CD4-positive, alpha-beta T cell (primary cell): ENCODE data around the gene SDHB. TPM values are rescaled to one million over a fixed set of nuclear protein-coding genes. Genes with fewer than 3 reads are reported as not detected.

Experiments used
- ATAC-seq: fragments of 200-7000 bp; cut with Tn5 transposase; one replicate; pipeline ENCODE4 v1.10.0; 2022; ENCODE audit warnings: mild to moderate bottlenecking; ENCODE audit not compliant: poor library complexity
- CTCF ChIA-PET: fragments of 350-600 bp; sonication (Branson Sonifier 250); formaldehyde crosslinking; loops from one replicate; lab custom pipeline; 2021; ENCODE audit warnings: antibody characterized with exemption, inconsistent platforms; lab: Charles Lee
- POLR2A ChIA-PET: fragments of 350-600 bp; sonication (Branson Sonifier 250); formaldehyde crosslinking; loops from one replicate; lab custom pipeline; 2021; ENCODE audit warnings: antibody characterized with exemption, inconsistent platforms; lab: Charles Lee
- DNase-seq, 14 experiments: peaks; one replicate each; pipeline ENCODE4 v3.0.0-alpha.2; 2013 to 2020; ENCODE audit warnings: mixed read lengths in 2 of 14
- H3K27ac ChIP-seq, 2 donors: one replicate each; pipeline versions ENCODE4 v1.5.1 to v1.7.0; 2013; ENCODE audit warnings: low read length in 2 of 2, low read depth in 1 of 2, mild to moderate bottlenecking in 1 of 2
- H3K27me3 ChIP-seq, 2 experiments: 1 replicate in 1 of 2; 2 replicates in 1 of 2; pipeline versions ENCODE4 v1.6.1 to v1.7.0; 2013; ENCODE audit warnings: low read length in 2 of 2, control low read depth in 1 of 2, mild to moderate bottlenecking in 1 of 2, moderate library complexity in 1 of 2; ENCODE audit not compliant: insufficient read depth in 2 of 2, control insufficient read depth in 1 of 2
- H3K36me3 ChIP-seq: one replicate; pipeline ENCODE4 v1.6.1; 2013; ENCODE audit warnings: low read length, control low read depth; ENCODE audit not compliant: insufficient read depth
- H3K4me1 ChIP-seq: one replicate; pipeline ENCODE4 v1.6.1; 2013; ENCODE audit warnings: low read length, control low read depth; ENCODE audit not compliant: insufficient read depth
- H3K4me3 ChIP-seq: one replicate; pipeline ENCODE4 v1.5.1; 2013; ENCODE audit warnings: mild to moderate bottlenecking, low read length, moderate library complexity
- H3K9me3 ChIP-seq, 2 experiments: 1 replicate in 1 of 2; 2 replicates in 1 of 2; pipeline versions ENCODE4 v1.6.1 to v1.7.0; 2013; ENCODE audit warnings: low read length in 2 of 2, mild to moderate bottlenecking in 2 of 2, control low read depth in 1 of 2, moderate library complexity in 1 of 2; ENCODE audit not compliant: control insufficient read depth in 1 of 2, insufficient read depth in 1 of 2
- H3K27ac Mint-ChIP-seq: one replicate; pipeline ENCODE4 v1.8.0; 2020; ENCODE audit warnings: mixed read lengths
- H3K27me3 Mint-ChIP-seq: one replicate; pipeline ENCODE4 v1.8.0; 2021; ENCODE audit warnings: mixed read lengths
- H3K36me3 Mint-ChIP-seq: one replicate; pipeline ENCODE4 v1.8.0; 2021; ENCODE audit warnings: low read depth, mixed read lengths
- H3K4me1 Mint-ChIP-seq: one replicate; pipeline ENCODE4 v1.8.0; 2021; ENCODE audit warnings: low read depth, mixed read lengths
- H3K4me3 Mint-ChIP-seq: one replicate; pipeline ENCODE4 v1.8.0; 2020; ENCODE audit warnings: mild to moderate bottlenecking, mixed read lengths
- H3K9me3 Mint-ChIP-seq: one replicate; pipeline ENCODE4 v1.8.0; 2020; ENCODE audit warnings: mixed read lengths
- intact Hi-C, 2 experiments: fragments of 100-400 bp; cut with DNase I in 1 of 2; cut with micrococcal nuclease in 1 of 2; formaldehyde crosslinking; loops; one replicate each; pipeline versions ENCODE4 v1.15.1 to v1.9.0; 2023 to 2025; cut with DNase I, micrococcal nuclease
- total RNA-seq, 174 experiments: library from RNA in 2 of 174; stranded (reverse) in 2 of 174; gene quantifications; one replicate each; pipeline ENCODE4 v1.2.3 and lab custom pipeline; 2021 to 2026
- TF ChIP-seq, protein P1 (sequence below): fragments of 200-600 bp; IDR thresholded peaks from one replicate; pipeline ENCODE4 v1.8.0; 2022; ENCODE audit warnings: antibody characterized with exemption, mild to moderate bottlenecking

Gene SDHB
- total RNA-seq, 2 experiments from 2014 or later: 53.9 to 56.2 TPM

DNA sequence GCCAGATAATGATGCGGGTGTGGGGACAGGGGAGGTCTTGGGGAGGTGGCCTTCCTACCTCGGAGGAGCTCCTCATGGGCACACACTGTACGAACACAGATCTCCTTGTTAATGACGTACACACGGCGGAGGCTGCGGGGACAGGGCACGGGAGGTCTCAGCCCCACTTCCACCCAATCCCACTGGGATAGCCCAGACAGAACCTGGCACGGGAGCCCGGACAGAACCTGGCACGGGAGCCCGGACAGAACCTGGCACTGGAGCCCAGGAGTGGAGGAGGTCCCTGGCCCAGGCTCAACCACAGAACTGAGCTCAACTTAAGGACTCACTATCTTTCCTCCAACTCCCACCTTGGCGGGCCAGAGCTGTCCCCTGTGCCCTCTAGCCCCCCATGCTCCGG lies 78.6 kb downstream of the SDHB start:
- POLR2A ChIA-PET: no interaction called here
- Histone ChIP-seq H3K9me3 (no peaks in the 10 kb centered on the region), H3K4me1 (peaks cover 7% of the 10 kb centered on the region), H3K4me3 (no peak overlapping the region), H3K27me3 (no peaks in the 10 kb centered on the region), H3K27ac (no peak overlapping the region), H3K36me3 (no peaks in the 10 kb centered on the region)
- DNase-seq: no peak
- H3K9me3 Mint-ChIP-seq: no peaks in the 10 kb centered on the region
- no peaks in the 10 kb centered on the region for H3K36me3 Mint-ChIP-seq
- no peaks in the 10 kb centered on the region for H3K27me3 Mint-ChIP-seq
- no peaks in the 10 kb centered on the region for H3K4me1 Mint-ChIP-seq
- ATAC-seq: no peak
- TF ChIP-seq, protein P1, sequence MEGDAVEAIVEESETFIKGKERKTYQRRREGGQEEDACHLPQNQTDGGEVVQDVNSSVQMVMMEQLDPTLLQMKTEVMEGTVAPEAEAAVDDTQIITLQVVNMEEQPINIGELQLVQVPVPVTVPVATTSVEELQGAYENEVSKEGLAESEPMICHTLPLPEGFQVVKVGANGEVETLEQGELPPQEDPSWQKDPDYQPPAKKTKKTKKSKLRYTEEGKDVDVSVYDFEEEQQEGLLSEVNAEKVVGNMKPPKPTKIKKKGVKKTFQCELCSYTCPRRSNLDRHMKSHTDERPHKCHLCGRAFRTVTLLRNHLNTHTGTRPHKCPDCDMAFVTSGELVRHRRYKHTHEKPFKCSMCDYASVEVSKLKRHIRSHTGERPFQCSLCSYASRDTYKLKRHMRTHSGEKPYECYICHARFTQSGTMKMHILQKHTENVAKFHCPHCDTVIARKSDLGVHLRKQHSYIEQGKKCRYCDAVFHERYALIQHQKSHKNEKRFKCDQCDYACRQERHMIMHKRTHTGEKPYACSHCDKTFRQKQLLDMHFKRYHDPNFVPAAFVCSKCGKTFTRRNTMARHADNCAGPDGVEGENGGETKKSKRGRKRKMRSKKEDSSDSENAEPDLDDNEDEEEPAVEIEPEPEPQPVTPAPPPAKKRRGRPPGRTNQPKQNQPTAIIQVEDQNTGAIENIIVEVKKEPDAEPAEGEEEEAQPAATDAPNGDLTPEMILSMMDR: no peak
- CTCF ChIA-PET: no interaction called here
- no peak overlapping the region for H3K27ac Mint-ChIP-seq
- H3K4me3 Mint-ChIP-seq: no peak overlapping the region
- intact Hi-C loops: no loop called here

- no peaks in the 10 kb centered on the region for H3K4me1 ChIP-seq
- ATAC-seq: no peak
- intact Hi-C loops: no loop called here
- no peaks in the 10 kb centered on the region for H3K9me3 ChIP-seq
- no peaks in the 10 kb centered on the region for H3K4me1 Mint-ChIP-seq
- DNase-seq: no peak
- TF ChIP-seq, protein P1: no peak
- CTCF ChIA-PET: no interaction called here
- H3K27ac Mint-ChIP-seq: no peak overlapping the region
- H3K27me3 Mint-ChIP-seq: no peaks in the 10 kb centered on the region
- H3K36me3 Mint-ChIP-seq: no peaks in the 10 kb centered on the region
- H3K27ac ChIP-seq: no peak overlapping the region
- POLR2A ChIA-PET: no interaction called here
- peaks cover 7% of the 10 kb centered on the region for H3K36me3 ChIP-seq
- H3K4me3 ChIP-seq: no peak overlapping the region
- no peaks in the 10 kb centered on the region for H3K27me3 ChIP-seq
- H3K4me3 Mint-ChIP-seq: no peak overlapping the region
- H3K9me3 Mint-ChIP-seq: no peaks in the 10 kb centered on the region
These were observed 80.6 kb downstream of the SDHB start for GRCh38 chr1:16973215-16973614.

GRCh38 chr1:16972189-16972895 lies 81.5 kb downstream of the SDHB start:
- Histone ChIP-seq H3K27ac (no peak overlapping the region), H3K27me3 (no peaks in the 10 kb centered on the region), H3K9me3 (no peaks in the 10 kb centered on the region), H3K36me3 (peaks cover 13% of the 10 kb centered on the region), H3K4me3 (no peak overlapping the region), H3K4me1 (no peaks in the 10 kb centered on the region)
- ATAC-seq: no peak
- Mint-ChIP-seq H3K36me3 (no peaks in the 10 kb centered on the region), H3K4me1 (no peaks in the 10 kb centered on the region), H3K4me3 (no peak overlapping the region), H3K9me3 (no peaks in the 10 kb centered on the region), H3K27ac (no peak overlapping the region), H3K27me3 (no peaks in the 10 kb centered on the region)
- DNase-seq: no peak
- intact Hi-C loops: no loop called here
- CTCF ChIA-PET: no interaction called here
- POLR2A ChIA-PET: no interaction called here
- TF ChIP-seq, protein P1: no peak
